ENCODE results near the gene OR5AP2. TPM values are rescaled to one million over a fixed set of nuclear protein-coding genes. Genes with fewer than 3 reads are reported as not detected.
"Not testable (repeated sequence)": the region's sequence is repeated elsewhere in the genome, so short reads cannot be mapped to it uniquely, and the experiment has no call there.

OR5AP2 gene

DNA sequence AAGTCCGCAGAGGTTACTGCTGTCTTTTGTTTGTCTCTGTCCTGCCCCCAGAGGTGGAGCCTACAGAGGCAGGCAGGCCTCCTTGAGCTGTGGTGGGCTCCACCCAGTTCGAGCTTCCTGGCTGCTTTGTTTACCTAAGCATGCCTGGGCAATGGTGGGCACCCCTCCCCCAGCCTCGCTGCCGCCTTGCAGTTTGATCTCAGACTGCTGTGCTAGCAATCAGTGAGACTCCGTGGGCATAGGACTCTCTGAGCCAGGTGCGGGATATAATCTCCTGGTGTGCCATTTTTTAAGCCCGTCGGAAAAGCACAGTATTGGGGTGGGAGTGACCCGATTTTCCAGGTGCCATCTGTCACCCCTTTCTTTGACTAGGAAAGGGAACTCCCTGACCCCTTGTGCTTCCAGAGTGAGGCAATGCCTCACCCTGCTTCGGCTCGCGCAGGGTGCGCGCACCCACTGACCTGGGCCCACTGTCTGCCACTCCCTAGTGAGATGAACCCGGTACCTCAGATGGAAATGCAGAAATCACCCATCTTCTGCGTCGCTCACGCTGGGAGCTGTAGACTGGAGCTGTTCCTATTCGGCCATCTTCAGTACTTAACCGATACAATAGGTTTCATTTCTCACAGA is 50.0 kb downstream of the OR5AP2 start:
- not testable (repeated sequence) for H3K36me3 ChIP-seq (ENCODE audit: insufficient read depth, low read length); H3K4me3 ChIP-seq (ENCODE audit: low read length); H3K4me1 ChIP-seq (ENCODE audit: control insufficient read depth, insufficient read depth, low read length)

More for the DNA sequence above, 50.0 kb downstream of the OR5AP2 start:
- not testable (repeated sequence) for H3K4me2 ChIP-seq (ENCODE audit: low read length); H3K9me3 ChIP-seq (replicated peaks; ENCODE audit: low read length); H3K9ac ChIP-seq (ENCODE audit: low read depth, low read length); H3K27me3 ChIP-seq (ENCODE audit: control insufficient read depth, insufficient read depth, low read length)

Small RNA genes lying within 50 kb of the gene (small RNA-seq; reads per million reads assigned to genes)
- gene AP004245.1 = not detected

Measured in skeletal muscle satellite cell (primary cell).